ENCODE data around the gene TMEM187. TPM values are rescaled to one million over a fixed set of nuclear protein-coding genes. Genes with fewer than 3 reads are reported as not detected.

Gene TMEM187
- total RNA-seq, 1 donor from 2014 or later: 8.6 TPM

DNA sequence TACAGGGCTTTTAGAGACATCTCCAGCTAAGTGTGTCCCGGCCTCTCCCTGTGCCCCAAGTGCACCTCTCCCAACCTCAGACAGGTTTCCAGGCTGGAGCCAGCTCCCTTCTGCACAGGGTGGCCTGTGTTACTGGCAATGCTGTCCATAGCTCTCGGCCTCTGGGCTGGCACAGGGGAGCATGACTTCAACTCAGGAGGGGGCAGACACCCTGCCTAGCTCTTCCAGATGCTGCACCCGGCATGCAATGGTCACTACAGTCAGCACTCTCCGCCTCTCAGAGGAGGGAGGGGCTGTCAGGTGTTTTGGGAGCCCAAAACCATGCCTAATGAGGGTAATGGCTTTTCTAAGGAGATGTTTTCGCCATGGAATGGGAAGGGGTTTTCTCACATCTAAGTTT is 49.6 kb downstream of the TMEM187 start:
- DNase-seq (ENCODE audit: extremely low spot score in 2 of 2): no peak
- Histone ChIP-seq H3K4me3 (no peak overlapping the region), H3K9me3 (no peaks in the 10 kb centered on the region), H3K36me3 (peaks cover 0 to 3% of the 10 kb centered on the region in 2 donors), H3K4me1 (peaks cover 27% of the 10 kb centered on the region), H3K27me3 (no peaks in the 10 kb centered on the region), H3K27ac (no peak overlapping the region)
- TF ChIP-seq, protein P1, sequence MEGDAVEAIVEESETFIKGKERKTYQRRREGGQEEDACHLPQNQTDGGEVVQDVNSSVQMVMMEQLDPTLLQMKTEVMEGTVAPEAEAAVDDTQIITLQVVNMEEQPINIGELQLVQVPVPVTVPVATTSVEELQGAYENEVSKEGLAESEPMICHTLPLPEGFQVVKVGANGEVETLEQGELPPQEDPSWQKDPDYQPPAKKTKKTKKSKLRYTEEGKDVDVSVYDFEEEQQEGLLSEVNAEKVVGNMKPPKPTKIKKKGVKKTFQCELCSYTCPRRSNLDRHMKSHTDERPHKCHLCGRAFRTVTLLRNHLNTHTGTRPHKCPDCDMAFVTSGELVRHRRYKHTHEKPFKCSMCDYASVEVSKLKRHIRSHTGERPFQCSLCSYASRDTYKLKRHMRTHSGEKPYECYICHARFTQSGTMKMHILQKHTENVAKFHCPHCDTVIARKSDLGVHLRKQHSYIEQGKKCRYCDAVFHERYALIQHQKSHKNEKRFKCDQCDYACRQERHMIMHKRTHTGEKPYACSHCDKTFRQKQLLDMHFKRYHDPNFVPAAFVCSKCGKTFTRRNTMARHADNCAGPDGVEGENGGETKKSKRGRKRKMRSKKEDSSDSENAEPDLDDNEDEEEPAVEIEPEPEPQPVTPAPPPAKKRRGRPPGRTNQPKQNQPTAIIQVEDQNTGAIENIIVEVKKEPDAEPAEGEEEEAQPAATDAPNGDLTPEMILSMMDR (IDR thresholded peaks at IDR 0.05): no peak
- TF ChIP-seq POLR2A (IDR thresholded peaks at IDR 0.05) (no peak), POLR2AphosphoS5 (IDR thresholded peaks at IDR 0.05; ENCODE audit: insufficient read depth in 1 of 2, low read depth in 1 of 2) (no peak)
- intact Hi-C loops (cut with DNase I): no loop called here

DNA sequence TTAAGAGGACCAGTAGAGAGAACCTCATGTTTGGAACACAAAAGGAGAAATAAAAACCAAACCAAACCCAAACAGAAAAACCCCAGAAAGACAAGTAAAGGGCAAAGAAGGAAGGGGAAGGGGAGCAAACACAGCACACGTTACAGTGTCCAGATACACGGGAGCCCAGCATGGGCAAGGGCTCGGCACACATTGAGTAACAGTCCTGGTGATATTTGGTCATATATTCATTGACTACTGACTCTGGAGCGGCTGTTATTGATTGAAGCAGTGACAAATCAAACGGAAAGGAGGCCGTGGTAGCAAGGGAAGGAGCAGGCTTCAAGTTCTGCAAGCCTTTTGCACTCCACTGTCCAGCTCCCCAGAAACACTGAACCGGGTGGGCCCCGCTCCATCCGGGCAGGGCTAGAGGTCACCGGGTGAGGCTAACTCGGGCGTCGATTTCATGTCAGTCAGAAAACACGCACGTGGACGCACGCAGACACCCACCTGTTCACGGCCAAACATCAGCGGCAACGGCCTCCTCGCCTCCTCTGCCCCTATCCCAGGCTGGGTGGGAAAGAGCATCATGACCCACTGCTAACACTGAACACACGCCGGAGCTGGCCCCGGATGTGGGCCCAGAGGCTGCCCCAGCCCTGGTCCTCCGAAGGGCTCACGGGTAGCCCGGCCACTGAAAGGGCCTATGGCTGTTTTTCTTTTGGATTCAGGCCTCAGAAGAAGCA is 50.9 kb downstream of the TMEM187 start:
- H3K4me3 ChIP-seq: no peak overlapping the region
- H3K27ac ChIP-seq: peak overlapping the region; percentile 22
- intact Hi-C loops (cut with DNase I): no loop called here
- H3K4me1 ChIP-seq: peaks cover 20% of the 10 kb centered on the region
- H3K9me3 ChIP-seq: no peaks in the 10 kb centered on the region
- H3K36me3 ChIP-seq: no peaks in the 10 kb centered on the region
- H3K27me3 ChIP-seq: no peaks in the 10 kb centered on the region
- no peak for DNase-seq (ENCODE audit: extremely low spot score in 2 of 2)
- TF ChIP-seq, protein P1 (IDR thresholded peaks at IDR 0.05): no peak
- TF ChIP-seq POLR2A (IDR thresholded peaks at IDR 0.05) (no peak), POLR2AphosphoS5 (IDR thresholded peaks at IDR 0.05; ENCODE audit: insufficient read depth in 1 of 2, low read depth in 1 of 2) (no peak)

DNA sequence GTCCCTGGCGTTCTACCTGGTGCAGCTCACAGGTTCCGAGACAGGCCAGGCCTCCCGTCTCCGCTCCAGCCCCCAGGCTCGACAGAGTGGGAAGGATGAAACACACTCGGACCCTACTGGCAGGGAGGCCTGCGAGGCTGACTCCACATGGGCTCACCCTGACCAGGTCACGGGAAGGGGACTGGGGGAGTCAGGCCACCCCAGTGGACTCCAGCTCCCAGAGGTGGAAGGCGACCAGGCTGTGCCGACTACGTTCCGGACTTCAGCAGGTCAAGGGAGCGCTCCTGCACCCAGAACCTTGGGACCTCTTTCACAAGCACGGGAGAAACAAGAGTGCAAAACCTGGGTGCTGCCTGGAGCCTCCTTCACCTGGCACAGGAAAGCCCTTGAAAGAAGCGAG is 51.7 kb downstream of the TMEM187 start:
- H3K36me3 ChIP-seq: peaks cover 0 to under 1% of the 10 kb centered on the region in 2 donors
- H3K27me3 ChIP-seq: no peaks in the 10 kb centered on the region
- H3K4me1 ChIP-seq: peaks cover 13% of the 10 kb centered on the region
- intact Hi-C loops (cut with DNase I): no loop called here
- no peaks in the 10 kb centered on the region for H3K9me3 ChIP-seq
- H3K27ac ChIP-seq: no peak overlapping the region
- no peak for TF ChIP-seq POLR2A (IDR thresholded peaks at IDR 0.05)
- TF ChIP-seq, protein P1 (IDR thresholded peaks at IDR 0.05): no peak
- TF ChIP-seq POLR2AphosphoS5 (IDR thresholded peaks at IDR 0.05; ENCODE audit: insufficient read depth in 1 of 2, low read depth in 1 of 2): no peak
- no peak overlapping the region for H3K4me3 ChIP-seq
- DNase-seq (ENCODE audit: extremely low spot score in 2 of 2): no peak

DNA sequence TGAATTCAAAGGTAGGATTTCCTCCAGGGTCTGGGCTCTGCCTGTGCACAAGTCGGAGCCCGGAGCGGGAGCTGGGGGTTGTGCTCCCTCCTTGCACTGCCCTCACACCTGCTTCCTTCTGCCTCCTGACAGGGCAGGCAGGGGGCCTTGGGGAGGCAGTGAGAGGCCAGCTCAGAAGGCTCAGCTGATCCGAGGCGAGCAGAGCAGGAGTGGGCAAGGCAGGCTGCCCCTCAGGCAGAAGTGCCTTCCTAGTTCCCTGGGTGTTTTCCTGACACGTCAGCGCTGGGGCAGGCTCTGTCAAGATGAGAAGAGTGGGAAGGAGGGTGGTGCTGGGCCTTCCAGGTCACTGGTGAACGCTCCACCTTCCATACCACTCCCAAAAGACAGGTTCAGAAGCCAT is 52.7 kb downstream of the TMEM187 start:
- H3K9me3 ChIP-seq: no peaks in the 10 kb centered on the region
- H3K4me3 ChIP-seq: no peak overlapping the region
- H3K27ac ChIP-seq: peak overlapping the region; percentile 8
- intact Hi-C loops (cut with DNase I): no loop called here
- TF ChIP-seq POLR2AphosphoS5 (IDR thresholded peaks at IDR 0.05; ENCODE audit: insufficient read depth in 1 of 2, low read depth in 1 of 2): no peak
- TF ChIP-seq, protein P1 (IDR thresholded peaks at IDR 0.05): no peak
- TF ChIP-seq POLR2A (IDR thresholded peaks at IDR 0.05): no peak
- H3K36me3 ChIP-seq: peaks cover 0 to 9% of the 10 kb centered on the region in 2 donors
- DNase-seq (ENCODE audit: extremely low spot score in 2 of 2): no peak
- H3K4me1 ChIP-seq: peaks cover 12% of the 10 kb centered on the region
- H3K27me3 ChIP-seq: no peaks in the 10 kb centered on the region
